ENCODE measurements around the gene AMHR2. TPM values are rescaled to one million over a fixed set of nuclear protein-coding genes. Genes with fewer than 3 reads are reported as not detected.

Gene AMHR2
- total and polyA plus RNA-seq, 2 of the 4 experiments (the other 2 are of a cell fraction), result not detected

- H3K56ac ChIP-seq (ENCODE audit: extremely low read depth, insufficient read depth, low read length), result no peak overlapping the region
- in situ Hi-C loops (cut with MboI; ENCODE audit: low sequenced_read_pairs) (no loop called here), dilution Hi-C loops (cut with HindIII; ENCODE audit: low sequenced_read_pairs, unreplicated experiment) (no loop called here), intact Hi-C loops (cut with micrococcal nuclease) (no loop called here)
- no peak for TF ChIP-seq MAZ (IDR thresholded peaks at IDR 0.05; ENCODE audit: borderline replicate concordance, low read depth, low read length)
- no peak for TF ChIP-seq CEBPB (IDR thresholded peaks at IDR 0.05; ENCODE audit: low read depth, low read length)
- peak; percentile 59 for TF ChIP-seq MAFK (IDR thresholded peaks at IDR 0.05; ENCODE audit: low read depth, low read length)
- no peak overlapping the region for H3K27ac ChIP-seq (ENCODE audit: insufficient read depth, low read length)
- H4K8ac ChIP-seq (ENCODE audit: low read depth in 2 of 2, low read length in 2 of 2), result no peak overlapping the region
- BruUV-seq (replicated peaks), result no TSS peak
- POLR2A ChIA-PET (ENCODE audit: unreplicated experiment), result interaction anchor here (0.6 kb wide), 1 partner anchor 14 kb away, joined by 3 read pairs; no protein-coding TSS in a partner anchor
- H2BK15ac ChIP-seq (ENCODE audit: low read depth, low read length), result no peak overlapping the region
- H2BK120ac ChIP-seq (ENCODE audit: low read depth, low read length), result no peak overlapping the region
- H3K4ac ChIP-seq (ENCODE audit: low read depth, low read length), result no peak overlapping the region
- H2AK5ac ChIP-seq (ENCODE audit: low read depth, low read length), result no peak overlapping the region
- H2BK20ac ChIP-seq (ENCODE audit: low read depth, low read length), result no peak overlapping the region
- H3K9me1 ChIP-seq (ENCODE audit: insufficient read depth, low read length), result peaks cover 4% of the 10 kb centered on the region; the same call in 1 of the 2 replicates
- no peak overlapping the region for H3K4me2 ChIP-seq (ENCODE audit: low read depth, low read length)
- H4K5ac ChIP-seq (ENCODE audit: low read depth, low read length), result no peak overlapping the region
- H4K91ac ChIP-seq (ENCODE audit: insufficient read depth, low read depth, low read length), result no peak overlapping the region
- peaks cover 82% of the 10 kb centered on the region for H3K36me3 ChIP-seq (ENCODE audit: control insufficient read depth, insufficient read depth, low read length)
- H3K27me3 ChIP-seq (ENCODE audit: control insufficient read depth, insufficient read depth, low read length), result no peaks in the 10 kb centered on the region
- peak overlapping the region; percentile 34; the same call in 1 of the 2 replicates for H3K14ac ChIP-seq (replicated peaks; ENCODE audit: low read depth, low read length)
- no peak for ATAC-seq (ENCODE audit: low read depth)
- no peak overlapping the region for H2BK5ac ChIP-seq (ENCODE audit: low read depth, low read length, poor library complexity, severe bottlenecking)
- no peak overlapping the region for H3K23ac ChIP-seq (ENCODE audit: low read depth, low read length)
- no peak overlapping the region for H2AK9ac ChIP-seq (replicated peaks; ENCODE audit: low read depth, low read length, poor library complexity)
- H3K18ac ChIP-seq (ENCODE audit: low read depth, low read length), result no peak overlapping the region
- no peak for DNase-seq
- peaks cover 19% of the 10 kb centered on the region for H3K4me1 ChIP-seq (ENCODE audit: control insufficient read depth, insufficient read depth, low read length)
- CTCF ChIA-PET, result no interaction called here
- peaks cover 94% of the 10 kb centered on the region for H4K20me1 ChIP-seq (ENCODE audit: insufficient read depth, low read length)
- H3K9ac ChIP-seq (ENCODE audit: low read depth, low read length), result no peak overlapping the region
- WGBS, 2 experiments (ENCODE audit: extremely low coverage in 2 of 2, insufficient read length in 1 of 2), result no CpG with 5 or more reads among the region's 5 CpGs
- no peak overlapping the region for H3K4me3 ChIP-seq (ENCODE audit: insufficient read depth, low read depth, low read length)
- no peaks in the 10 kb centered on the region for H3K9me3 ChIP-seq (ENCODE audit: control insufficient read depth, insufficient read depth, low read length)
- H3K79me1 ChIP-seq (ENCODE audit: low read depth in 1 of 2, low read length in 2 of 2), result peaks cover 32 to 88% of the 10 kb centered on the region in 2 experiments
- H2AFZ ChIP-seq (replicated peaks; ENCODE audit: low read length, poor library complexity), result no peak overlapping the region
These were observed 55.7 kb downstream of the AMHR2 start for GRCh38 chr12:53479331-53479730.

Measured in IMR-90 (cell line).